Limb (tissue), 2 donors: ENCODE measurements around the gene CFAP107.

ENCODE experiments used
- DNase-seq, 2 donors: peaks; one replicate each; pipeline ENCODE4 v3.0.0-alpha.2; 2016; ENCODE audit errors: extremely low spot score in 2 of 2

CFAP107 gene

GRCh38 chr1:12741946-12742345 is 4.1 kb upstream of the CFAP107 start:
- no peak for DNase-seq

GRCh38 chr1:12745126-12745991 is 641 bp upstream of the CFAP107 start:
- DNase-seq = no peak

- DNase-seq = no peak
Measured at GRCh38 chr1:12748778-12749355, 2.9 kb downstream of the CFAP107 start.

- DNase-seq = no peak
Measured at GRCh38 chr1:12754738-12755137, 8.7 kb downstream of the CFAP107 start.

GRCh38 chr1:12756273-12756672 is 10.3 kb downstream of the CFAP107 start:
- no peak for DNase-seq

GRCh38 chr1:12756768-12757413 is 10.9 kb downstream of the CFAP107 start:
- no peak for DNase-seq

GRCh38 chr1:12757836-12758235 is 11.8 kb downstream of the CFAP107 start:
- no peak for DNase-seq

- DNase-seq = no peak
Measured at GRCh38 chr1:12760256-12760795, 14.3 kb downstream of the CFAP107 start.

GRCh38 chr1:12761781-12762180 is 15.8 kb downstream of the CFAP107 start:
- DNase-seq = no peak

- DNase-seq = no peak
Measured at GRCh38 chr1:12762766-12763165, 16.8 kb downstream of the CFAP107 start.

GRCh38 chr1:12763479-12763878 is 17.5 kb downstream of the CFAP107 start:
- DNase-seq = no peak

- DNase-seq = no peak
Measured at GRCh38 chr1:12764016-12764415, 18.0 kb downstream of the CFAP107 start.

GRCh38 chr1:12769031-12769430 is 23.0 kb downstream of the CFAP107 start:
- DNase-seq = no peak

- no peak for DNase-seq
Measured at GRCh38 chr1:12769976-12770505, 24.0 kb downstream of the CFAP107 start.

GRCh38 chr1:12770620-12771019 is 24.6 kb downstream of the CFAP107 start:
- DNase-seq = no peak

GRCh38 chr1:12771186-12771585 is 25.2 kb downstream of the CFAP107 start:
- no peak for DNase-seq

GRCh38 chr1:12772520-12772919 is 26.5 kb downstream of the CFAP107 start:
- DNase-seq = no peak

GRCh38 chr1:12773438-12773837 is 27.4 kb downstream of the CFAP107 start, which contains the start of gene PRAMEF12:
PRAMEF12 (plus strand) TSS chr1:12773738; CDS start chr1:12774868, 1,130 bp downstream.
- DNase-seq = no peak

GRCh38 chr1:12774801-12775345 is 28.9 kb downstream of the CFAP107 start:
- DNase-seq = no peak

GRCh38 chr1:12775443-12775842 is 29.4 kb downstream of the CFAP107 start:
- no peak for DNase-seq

GRCh38 chr1:12776801-12777557 is 31.0 kb downstream of the CFAP107 start:
- no peak for DNase-seq
